Measurements from ENCODE around the gene APOBEC3F. TPM values are rescaled to one million over a fixed set of nuclear protein-coding genes. Genes with fewer than 3 reads are reported as not detected.
"Not testable (repeated sequence)": the region's sequence is repeated elsewhere in the genome, so short reads cannot be mapped to it uniquely, and the experiment has no call there.

APOBEC3F gene
- total RNA-seq, 1 donor from 2014 or later = 4.8 TPM

- Histone ChIP-seq H3K36me3 (no peaks in the 10 kb centered on the region), H3K27ac (replicated peaks) (no peak overlapping the region), H3K4me1 (peaks cover 48% of the 10 kb centered on the region), H3K27me3 (ENCODE audit: low read depth) (no peaks in the 10 kb centered on the region), H3K4me3 (no peak overlapping the region), H3K9me3 (replicated peaks) (no peaks in the 10 kb centered on the region)
- no peak for TF ChIP-seq CTCF (IDR thresholded peaks at IDR 0.05; ENCODE audit: borderline replicate concordance)
- DNase-seq = no peak
- intact Hi-C loops (cut with micrococcal nuclease) = no loop called here
Measured at GRCh38 chr22:39017596-39018365, 22.9 kb upstream of the APOBEC3F start.

GRCh38 chr22:39020021-39020651 lies 20.5 kb upstream of the APOBEC3F start:
- intact Hi-C loops (cut with micrococcal nuclease); H3K9me3 ChIP-seq (replicated peaks); H3K36me3 ChIP-seq; DNase-seq; H3K27me3 ChIP-seq (ENCODE audit: low read depth): not testable (repeated sequence)
- H3K4me3 ChIP-seq = peak overlapping the region; percentile 66
- peak overlapping the region; percentile 85 for H3K27ac ChIP-seq (replicated peaks)
- H3K4me1 ChIP-seq = peaks cover 31% of the 10 kb centered on the region

GRCh38 chr22:39021552-39022250 lies 19.0 kb upstream of the APOBEC3F start:
- Histone ChIP-seq H3K36me3 (no peaks in the 10 kb centered on the region), H3K4me3 (peak overlapping the region; percentile 66), H3K27me3 (ENCODE audit: low read depth) (no peaks in the 10 kb centered on the region), H3K4me1 (peaks cover 26% of the 10 kb centered on the region), H3K9me3 (replicated peaks) (no peaks in the 10 kb centered on the region), H3K27ac (replicated peaks) (peak overlapping the region; percentile 85)
- no peak for TF ChIP-seq CTCF (IDR thresholded peaks at IDR 0.05; ENCODE audit: borderline replicate concordance)
- DNase-seq = no peak
- intact Hi-C loops (cut with micrococcal nuclease) = no loop called here

GRCh38 chr22:39024519-39025308 lies 15.9 kb upstream of the APOBEC3F start:
- H3K9me3 ChIP-seq (replicated peaks) = no peaks in the 10 kb centered on the region
- no peak overlapping the region for H3K4me3 ChIP-seq
- no peaks in the 10 kb centered on the region for H3K27me3 ChIP-seq (ENCODE audit: low read depth)
- TF ChIP-seq CTCF (IDR thresholded peaks at IDR 0.05; ENCODE audit: borderline replicate concordance) = no peak
- no peak for DNase-seq
- H3K27ac ChIP-seq (replicated peaks) = no peak overlapping the region
- H3K4me1 ChIP-seq = peaks cover 25% of the 10 kb centered on the region
- intact Hi-C loops (cut with micrococcal nuclease) = no loop called here
- no peaks in the 10 kb centered on the region for H3K36me3 ChIP-seq

GRCh38 chr22:39026509-39027150 lies 14.0 kb upstream of the APOBEC3F start:
- no peak overlapping the region for H3K4me3 ChIP-seq
- H3K36me3 ChIP-seq = no peaks in the 10 kb centered on the region
- no peak for DNase-seq
- TF ChIP-seq CTCF (IDR thresholded peaks at IDR 0.05; ENCODE audit: borderline replicate concordance) = no peak
- no peak overlapping the region for H3K27ac ChIP-seq (replicated peaks)
- H3K4me1 ChIP-seq = peaks cover 9% of the 10 kb centered on the region
- intact Hi-C loops (cut with micrococcal nuclease) = no loop called here
- H3K27me3 ChIP-seq (ENCODE audit: low read depth) = no peaks in the 10 kb centered on the region
- no peaks in the 10 kb centered on the region for H3K9me3 ChIP-seq (replicated peaks)
